IPS-NIHi11 (cell line): ENCODE data around the gene TMPRSS13.
"Not testable (repeated sequence)": the region's sequence is repeated elsewhere in the genome, so short reads cannot be mapped to it uniquely, and the experiment has no call there.

Experiments
- DNase-seq: peaks from one replicate; pipeline ENCODE4 v3.0.0; 2012; ENCODE audit warnings: mixed read lengths, low spot score

The TMPRSS13 gene

DNA sequence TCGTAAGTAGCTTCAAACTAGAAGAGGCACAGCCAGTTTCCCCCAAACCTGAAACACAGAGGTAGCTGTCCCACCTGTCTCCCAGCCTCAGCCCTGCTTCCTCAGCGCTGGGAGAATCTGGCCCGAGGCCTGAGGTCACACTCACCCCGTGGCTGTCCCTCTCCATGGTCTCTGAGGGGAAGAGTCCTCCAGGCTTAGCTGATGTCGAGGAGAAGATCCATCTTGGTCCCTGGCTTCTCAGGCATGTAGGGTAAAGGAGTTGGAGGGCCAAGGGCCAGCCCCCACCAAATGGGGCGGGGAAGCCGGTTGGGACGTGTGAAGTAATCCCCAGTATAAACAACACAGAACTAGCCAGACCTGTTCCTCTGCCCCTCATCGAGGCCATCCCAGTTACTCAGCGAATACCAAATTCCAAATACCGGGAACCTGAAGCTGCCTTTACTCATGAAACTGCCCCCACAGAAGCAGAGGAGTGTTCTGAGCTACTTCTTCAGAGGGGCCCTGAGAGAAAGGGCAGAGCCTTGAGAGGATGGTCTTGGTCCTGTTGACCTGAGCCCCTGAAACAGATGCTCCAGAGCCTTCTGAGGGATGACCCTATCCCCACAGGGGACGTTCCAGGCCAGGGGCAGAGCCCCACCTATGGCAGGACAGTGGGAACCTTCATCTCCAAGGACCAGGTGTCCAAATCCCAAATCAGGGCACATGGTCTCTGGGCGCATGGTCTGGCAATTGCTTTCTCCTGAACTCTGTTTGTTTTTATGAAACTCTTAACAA is at the start of gene TMPRSS13:
Gene TMPRSS13, minus strand, starts transcription at position 261 of the 774 bp plus-strand sequence. Its CDS starts 95 bp downstream, at position 166.
- DNase-seq: peak; percentile 74

DNA sequence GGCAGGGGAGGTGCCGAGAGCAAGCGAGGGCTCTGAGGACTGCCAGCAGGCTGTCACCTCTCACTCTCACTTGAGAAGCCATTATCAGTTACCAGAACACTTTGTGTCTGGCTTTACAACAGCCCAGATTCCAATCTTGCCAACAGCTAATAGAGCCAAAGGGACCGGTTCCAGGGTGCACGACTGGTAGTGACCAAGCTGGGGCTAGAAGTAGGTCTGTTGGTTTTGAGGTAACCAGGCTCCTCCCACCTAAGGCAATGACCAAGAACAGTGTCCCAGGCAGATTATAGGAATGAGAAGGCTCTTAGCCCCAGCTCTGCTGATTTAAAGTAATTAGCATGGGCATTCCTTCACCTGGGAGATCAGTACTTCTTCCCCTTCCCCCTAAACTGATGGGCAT is 49.8 kb upstream of the TMPRSS13 start:
- DNase-seq: no peak

GRCh38 chr11:117978291-117978910 is 49.2 kb upstream of the TMPRSS13 start:
- DNase-seq: not testable (repeated sequence)

- not testable (repeated sequence) for DNase-seq
Measured at GRCh38 chr11:117977612-117978264, 48.5 kb upstream of the TMPRSS13 start.

GRCh38 chr11:117977029-117977428 is 47.8 kb upstream of the TMPRSS13 start:
- no peak for DNase-seq

DNA sequence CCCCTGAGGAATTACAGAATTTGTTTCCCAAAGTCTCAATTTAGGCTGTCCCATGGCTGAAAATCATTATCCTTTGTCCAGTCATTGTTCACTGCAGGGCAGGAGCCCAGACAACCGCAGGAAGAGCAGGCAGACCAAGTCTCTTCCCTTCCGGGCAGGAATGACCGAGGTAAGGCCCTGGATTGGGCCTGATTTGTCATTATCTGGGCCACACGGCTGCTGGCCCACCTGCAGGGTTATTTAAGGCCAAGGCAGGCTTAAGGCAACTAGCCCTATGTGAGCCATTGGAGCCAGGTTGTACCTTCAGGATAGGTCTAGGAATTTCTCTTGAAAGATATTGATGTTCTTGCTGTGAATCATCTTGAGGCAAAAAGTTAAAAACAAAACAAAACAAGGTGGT is 47.2 kb upstream of the TMPRSS13 start:
- no peak for DNase-seq

DNA sequence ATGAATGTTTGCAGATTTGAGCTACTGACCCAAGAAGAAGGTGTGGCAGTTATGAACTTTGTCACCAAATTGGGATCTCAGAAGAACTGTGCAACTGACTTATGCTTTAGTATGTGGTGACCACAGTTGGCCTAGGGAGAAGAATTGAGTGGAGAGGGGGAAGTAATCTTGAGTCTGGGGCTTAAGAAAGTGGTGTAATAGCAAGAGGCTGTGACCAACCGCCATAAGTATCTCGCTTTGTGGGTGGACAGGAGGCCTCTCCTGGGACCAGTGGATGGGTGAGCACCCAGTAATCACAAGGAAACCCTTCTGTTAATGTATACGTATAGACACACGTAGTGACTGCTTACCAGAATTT is 44.3 kb upstream of the TMPRSS13 start:
- no peak for DNase-seq

GRCh38 chr11:117972629-117973502 is 43.7 kb upstream of the TMPRSS13 start:
- no peak for DNase-seq

DNA sequence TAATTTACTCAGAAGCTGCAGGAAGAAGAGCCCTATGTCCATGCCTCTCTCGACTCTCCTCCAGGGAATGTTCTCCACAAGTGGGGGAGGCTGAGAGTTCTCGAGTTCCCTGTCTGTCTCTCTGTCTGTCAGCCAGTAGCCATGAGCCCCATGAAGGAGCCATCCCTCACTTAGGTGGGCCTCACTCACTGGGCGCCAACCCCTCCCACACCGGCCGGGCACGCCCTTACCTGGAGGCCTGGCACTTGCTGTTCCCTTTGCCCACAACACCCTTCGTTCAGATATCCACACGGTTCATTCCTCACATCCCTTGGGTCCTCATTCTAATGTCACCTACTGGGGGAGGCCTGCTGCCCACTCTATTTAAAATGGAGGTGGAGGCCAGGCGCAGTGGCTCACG is 42.8 kb upstream of the TMPRSS13 start:
- DNase-seq: no peak

DNA sequence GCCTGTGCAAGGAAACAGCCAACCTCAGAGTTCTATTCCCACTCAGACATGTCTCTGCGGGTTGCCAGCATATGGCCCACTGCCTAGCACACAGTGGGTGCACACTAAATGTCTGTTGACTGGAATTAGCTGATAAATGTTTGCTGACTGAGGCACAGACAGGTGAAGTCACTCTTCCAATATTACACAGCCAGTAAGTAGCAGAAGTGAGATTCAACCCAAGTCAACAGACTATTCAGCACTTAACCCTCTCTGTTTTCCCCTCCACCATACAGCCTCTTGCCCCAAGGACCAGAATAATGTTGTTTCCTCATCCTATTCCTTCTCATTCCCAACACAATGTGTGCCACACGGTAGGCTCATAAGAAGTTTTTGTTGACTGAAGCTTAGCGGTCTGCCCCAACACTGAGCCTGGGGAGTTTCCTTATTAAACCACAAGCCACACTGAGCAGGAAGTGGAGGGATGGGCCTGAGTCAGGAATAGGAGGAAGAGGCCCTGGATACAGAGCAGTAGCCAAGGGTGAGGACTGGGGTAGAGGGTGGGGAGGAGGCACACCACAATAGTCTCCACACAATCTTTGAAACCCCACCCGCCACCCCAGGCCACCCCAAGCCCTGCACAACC is 41.3 kb upstream of the TMPRSS13 start:
- no peak for DNase-seq

DNA sequence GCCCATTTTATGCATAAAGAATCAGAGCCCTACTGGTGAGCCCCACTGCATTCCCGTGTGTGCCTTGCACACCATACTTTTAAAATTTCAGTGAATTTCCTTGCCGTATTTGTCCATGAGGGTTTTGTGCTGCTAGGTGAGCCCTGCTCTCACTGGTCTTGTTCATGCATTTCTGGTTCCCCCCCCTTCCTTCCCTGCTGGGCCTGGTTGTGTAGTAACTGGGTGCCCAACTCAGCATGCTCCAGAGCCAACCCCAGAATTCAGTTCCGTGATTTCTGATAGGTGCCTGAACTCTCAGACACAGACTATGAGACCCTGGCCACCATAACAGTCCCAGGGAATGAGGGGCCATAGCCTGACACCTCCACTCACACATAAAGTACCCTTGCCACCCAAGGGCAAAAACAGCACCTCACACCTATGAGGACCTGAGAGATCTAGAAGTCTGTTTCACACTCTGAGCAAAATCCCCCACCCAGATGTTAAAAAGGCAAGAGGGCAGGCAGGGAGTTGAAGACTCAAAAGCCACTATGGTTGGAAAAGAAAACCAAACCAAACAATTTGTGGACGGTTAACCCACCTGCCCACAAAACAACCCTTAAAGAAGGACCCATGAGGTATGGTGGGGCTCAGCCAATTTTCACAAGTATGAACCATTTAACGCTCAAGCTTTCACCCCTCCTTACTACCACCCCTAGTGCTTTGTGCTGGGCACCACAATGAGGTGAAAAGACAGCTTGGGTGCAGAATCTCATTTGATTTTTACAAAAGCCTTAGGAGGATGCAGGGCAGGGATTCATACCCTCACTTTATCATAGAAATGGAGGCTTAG is 40.2 kb upstream of the TMPRSS13 start:
- no peak for DNase-seq

DNA sequence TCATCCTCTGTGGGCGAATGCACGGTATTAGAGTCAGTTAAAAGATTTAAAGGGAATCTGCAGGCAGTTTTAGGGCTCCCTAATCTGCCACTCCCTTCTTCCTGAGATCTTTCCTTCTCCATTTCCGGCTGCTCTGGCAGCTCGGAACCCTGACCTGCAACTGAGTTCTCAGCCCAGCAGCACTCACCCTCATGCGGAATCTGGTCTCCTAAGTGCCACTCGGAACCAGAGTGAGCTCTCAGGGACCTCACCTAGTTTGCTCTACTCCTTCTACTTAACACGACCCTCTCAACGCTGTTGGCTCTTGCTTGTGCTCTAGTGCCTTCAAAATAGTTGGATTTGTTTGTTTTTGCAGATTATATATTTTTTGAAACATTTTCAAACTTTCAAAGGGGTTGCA is 37.7 kb upstream of the TMPRSS13 start:
- no peak for DNase-seq

GRCh38 chr11:117962826-117963225 is 33.6 kb upstream of the TMPRSS13 start:
- no peak for DNase-seq

- no peak for DNase-seq
Measured at GRCh38 chr11:117961896-117962295, 32.7 kb upstream of the TMPRSS13 start.

- DNase-seq: no peak
Measured at GRCh38 chr11:117960406-117960805, 31.2 kb upstream of the TMPRSS13 start.

GRCh38 chr11:117959438-117960149 is 30.4 kb upstream of the TMPRSS13 start:
- no peak for DNase-seq

DNA sequence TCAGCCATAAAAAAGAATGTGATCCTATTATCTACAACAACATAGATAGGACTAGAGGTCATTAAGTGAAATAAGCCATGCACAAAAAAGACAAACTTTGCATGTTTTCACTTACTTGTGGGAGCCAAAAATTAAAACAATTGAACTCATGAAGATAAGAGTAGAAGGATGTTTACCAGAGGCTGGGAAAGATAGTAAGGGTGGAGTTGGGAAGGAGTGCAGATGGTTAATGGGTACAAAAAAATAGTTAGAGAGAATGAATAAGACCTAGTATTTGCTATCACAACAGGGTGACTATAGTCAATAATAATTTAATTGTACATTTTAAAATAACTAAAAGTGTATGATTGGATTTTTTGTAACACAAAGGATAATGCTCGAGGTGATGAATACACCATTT is 29.7 kb upstream of the TMPRSS13 start:
- DNase-seq: no peak

GRCh38 chr11:117953024-117953671 is 23.9 kb upstream of the TMPRSS13 start:
- DNase-seq: no peak
